HepG2 (cell line): Measurements from ENCODE around the gene SYPL2. TPM values are rescaled to one million over a fixed set of nuclear protein-coding genes. Genes with fewer than 3 reads are reported as not detected.

ENCODE experiments used
- ATAC-seq: fragments of 200-7000 bp; cut with Tn5 transposase; 3 replicates; pipeline ENCODE4 v1.9.1; 2020; ENCODE audit warnings: mild to moderate bottlenecking, moderate library complexity
- BruUV-seq: library from RNA; stranded (reverse); fragments of 400-500 nt; replicated peaks from 2 replicates; lab custom pipeline; 2021; lab: Mats Ljungman, UMichigan
- CTCF ChIA-PET: fragments of 300-600 bp; formaldehyde crosslinking; extraction: SDS; loops from one replicate; lab custom pipeline; 2021; ENCODE audit warnings: low total read pairs, inconsistent platforms, low intra/inter-chr PET ratio; lab: Yijun Ruan, JAX
- POLR2A ChIA-PET: fragments of 350-600 bp; sonication (Branson Sonifier 250); formaldehyde crosslinking; loops from one replicate; lab custom pipeline; 2020; ENCODE audit warnings: antibody characterized with exemption, inconsistent platforms; lab: Yijun Ruan, JAX
- DNase-seq: peaks from one replicate; pipeline ENCODE4 v3.0.0-alpha.2; 2015; ENCODE audit warnings: low spot score
- FAIRE-seq: peaks from 3 replicates; lab custom pipeline; 2011; peaks lifted over from hg19 to GRCh38; lab: Jason Lieb, UNC
- H2AFZ ChIP-seq: one replicate; pipeline ENCODE4 v1.6.1; 2011; ENCODE audit warnings: low read length, inconsistent platforms
- H3K27ac ChIP-seq: fragments of 300-600 bp; 3 replicates; pipeline ENCODE4 v1.8.0; 2011; ENCODE audit warnings: mixed run types, mild to moderate bottlenecking, mixed read lengths, low read length, inconsistent platforms; ENCODE audit not compliant: insufficient read depth; ENCODE audit errors: extremely low read length
- H3K27me3 ChIP-seq, 2 experiments: fragments of 200-600 bp in 1 of 2; 2 replicates in 1 of 2; 3 replicates in 1 of 2; pipeline versions ENCODE4 v1.6.0 to v1.8.0; 2011; ENCODE audit warnings: low read length in 2 of 2, mild to moderate bottlenecking in 2 of 2, moderate library complexity in 2 of 2, inconsistent platforms in 1 of 2; ENCODE audit not compliant: insufficient read depth in 2 of 2, control insufficient read depth in 1 of 2
- H3K36me3 ChIP-seq, 2 experiments: fragments of 200-600 bp in 1 of 2; replicated peaks in 1 of 2; 2 replicates in 1 of 2; 3 replicates in 1 of 2; pipeline versions ENCODE4 v1.5.1 to v1.8.0; 2011; ENCODE audit warnings: low read length in 2 of 2, inconsistent platforms in 1 of 2; ENCODE audit not compliant: insufficient read depth in 2 of 2, control insufficient read depth in 1 of 2
- H3K4me1 ChIP-seq: 2 replicates; pipeline ENCODE4 v1.5.1; 2012; ENCODE audit warnings: low read length, inconsistent platforms; ENCODE audit not compliant: insufficient read depth
- H3K4me2 ChIP-seq: 2 replicates; pipeline ENCODE4 v1.6.0; 2011; ENCODE audit warnings: low read depth, low read length, inconsistent platforms
- H3K4me3 ChIP-seq, 3 experiments: fragments of 200-600 bp in 1 of 3; sonication (generic), shearing (Covaris generic) in 1 of 3; replicated peaks in 1 of 3; 2 replicates each; pipeline ENCODE4 v1.5.1; 2011 to 2016; ENCODE audit warnings: low read length in 3 of 3, inconsistent platforms in 2 of 3, low read depth in 2 of 3, mild to moderate bottlenecking in 2 of 3, control low read depth in 1 of 3, mixed read lengths in 1 of 3; ENCODE audit not compliant: insufficient read depth in 1 of 3
- H3K79me2 ChIP-seq: one replicate; pipeline ENCODE4 v1.6.1; 2011; ENCODE audit warnings: low read length, inconsistent platforms; ENCODE audit not compliant: insufficient read depth
- H3K9ac ChIP-seq: 2 replicates; pipeline ENCODE4 v1.6.0; 2011; ENCODE audit warnings: mild to moderate bottlenecking, low read depth, low read length, inconsistent platforms; ENCODE audit not compliant: insufficient read depth
- H3K9me3 ChIP-seq: 2 replicates; pipeline ENCODE4 v1.5.1; 2012; ENCODE audit warnings: mild to moderate bottlenecking, low read length
- H4K20me1 ChIP-seq: 2 replicates; pipeline ENCODE4 v1.6.0; 2011; ENCODE audit warnings: inconsistent platforms, mild to moderate bottlenecking, low read length, moderate library complexity; ENCODE audit not compliant: insufficient read depth
- ETV5 ChIP-seq: IDR thresholded peaks from 2 replicates; pipeline ENCODE4 v1.6.1; 2018; ENCODE audit warnings: missing biosample characterization, missing genetic modification reagents, inconsistent platforms, borderline replicate concordance
- GTF3A ChIP-seq: sonication (generic); formaldehyde crosslinking; conservative IDR thresholded peaks from 2 replicates; pipeline ENCODE4 v1.4.0; 2020; ENCODE audit warnings: mild to moderate bottlenecking, missing genetic modification reagents
- NKX3-1 ChIP-seq: sonication (generic); formaldehyde crosslinking; IDR thresholded peaks from 2 replicates; pipeline ENCODE4 v1.5.0; 2020; ENCODE audit warnings: missing genetic modification reagents
- PLRG1 ChIP-seq: fragments of 450-650 bp; conservative IDR thresholded peaks from 2 replicates; pipeline ENCODE4 v1.6.1; 2016
- RAD51 ChIP-seq: fragments of 450-650 bp; IDR thresholded peaks from 2 replicates; pipeline ENCODE4 v1.6.1; 2016; ENCODE audit warnings: borderline replicate concordance
- RBFOX2 ChIP-seq: fragments of 200-400 bp; formaldehyde crosslinking; IDR thresholded peaks from 2 replicates; pipeline ENCODE4 v1.6.1; 2017; ENCODE audit warnings: low read depth, mild to moderate bottlenecking, low read length
- RBM39 ChIP-seq: fragments of 200-400 bp; formaldehyde crosslinking; IDR thresholded peaks from one replicate; pipeline ENCODE4 v1.6.1; 2018; ENCODE audit warnings: antibody characterized with exemption, mild to moderate bottlenecking, low read depth, low read length; ENCODE audit not compliant: poor library complexity, severe bottlenecking
- TMF1 ChIP-seq: sonication (generic); formaldehyde crosslinking; IDR thresholded peaks from 2 replicates; pipeline ENCODE4 v1.8.1; 2022; ENCODE audit warnings: low read depth, missing genetic modification reagents
- ZKSCAN1 ChIP-seq: fragments of 150-350 bp; IDR thresholded peaks from 2 replicates; pipeline ENCODE4 v1.6.1; 2014; ENCODE audit warnings: low read length
- ZNF263 ChIP-seq: sonication (generic); formaldehyde crosslinking; IDR thresholded peaks from 2 replicates; pipeline ENCODE4 v1.4.0; 2020; ENCODE audit warnings: missing genetic modification reagents
- ZNF317 ChIP-seq: sonication (generic); formaldehyde crosslinking; IDR thresholded peaks from 2 replicates; pipeline ENCODE4 v1.5.0; 2020; ENCODE audit warnings: mild to moderate bottlenecking, missing genetic modification reagents
- ZNF660 ChIP-seq: sonication (generic); formaldehyde crosslinking; IDR thresholded peaks from 2 replicates; pipeline ENCODE4 v1.5.1; 2020; ENCODE audit warnings: mild to moderate bottlenecking, low read depth, missing genetic modification reagents, borderline replicate concordance
- ZNF784 ChIP-seq: sonication (generic); formaldehyde crosslinking; IDR thresholded peaks from 2 replicates; pipeline ENCODE4 v1.5.1; 2020; ENCODE audit warnings: missing genetic modification reagents, mild to moderate bottlenecking, borderline replicate concordance
- ZSCAN30 ChIP-seq: sonication (generic); formaldehyde crosslinking; IDR thresholded peaks from 2 replicates; pipeline ENCODE4 v1.5.0; 2020; ENCODE audit warnings: mild to moderate bottlenecking, missing genetic modification reagents
- WGBS: methylation state at CpG from one replicate; pipeline ENCODE4 v1.1.6; 2017; ENCODE audit warnings: low lambda C conversion rate; 5-methylcytosine and 5-hydroxymethylcytosine counted together
- in situ Hi-C: cut with HindIII; loops from 2 replicates; pipeline ENCODE4 v1.10.0; 2017; ENCODE audit warnings: low pct_unique_long_range_greater_than_20kb; ENCODE audit not compliant: extremely low pct_ligation_motif_present
- intact Hi-C: fragments of 100-400 bp; cut with micrococcal nuclease; formaldehyde crosslinking; loops from one replicate; pipeline ENCODE4 v1.10.0; 2022; ENCODE audit not compliant: unreplicated experiment
- polyA plus RNA-seq, 8 experiments: library from polyadenylated mRNA; depleted of rRNA in 3 of 8; stranded (reverse) in 7 of 8; unstranded in 1 of 8; fragments of >200 nt; fragmentation: Illumina TruSeq in 4 of 8; extraction: Trizol in 4 of 8; gene quantifications; 2 replicates each; pipeline versions ENCODE4 v1.2.1 to v1.2.3, GENCODE V29; 2011 to 2016; ENCODE audit warnings: low read depth in 4 of 8, missing spikeins in 1 of 8, mixed read lengths in 1 of 8; ENCODE audit not compliant: insufficient read depth in 1 of 8
- total RNA-seq, 5 experiments: library from RNA; depleted of rRNA; stranded (reverse); fragments of >200 nt; fragmentation: Illumina TruSeq; extraction: Trizol; gene quantifications; 2 replicates each; pipeline ENCODE4 v1.2.3, GENCODE V29; 2016; ENCODE audit warnings: low read depth in 1 of 5
- TF ChIP-seq, protein P1 (sequence below): sonication (generic); formaldehyde crosslinking; IDR thresholded peaks from 2 replicates; pipeline ENCODE4 v1.4.0; 2020; ENCODE audit warnings: missing genetic modification reagents

SYPL2 gene
- total and polyA plus RNA-seq, 2 of the 13 experiments (the other 11 are each of a cell fraction or from before 2014, with no cell fraction given), result 0.17 to 0.24 TPM

- no TSS peak for BruUV-seq
- no peaks in the 10 kb centered on the region for H4K20me1 ChIP-seq
- CTCF ChIA-PET, result interaction anchor here (0.7 kb wide), 1 partner anchor 30 kb away, joined by 4 read pairs; no protein-coding TSS in a partner anchor
- FAIRE-seq (no peak), DNase-seq (no peak), ATAC-seq (no peak)
- POLR2A ChIA-PET, result no interaction called here
- no peak overlapping the region for H3K4me3 ChIP-seq
- intact Hi-C loops (no loop called here), in situ Hi-C loops (no loop called here)
- no peak overlapping the region for H3K27ac ChIP-seq
- H3K9ac ChIP-seq, result no peak overlapping the region
- H3K79me2 ChIP-seq, result no peaks in the 10 kb centered on the region
- 0 out of 5 replicates have a peak, but pooled peaks cover 0 to 3% of the 10 kb centered on the region in 2 experiments for H3K27me3 ChIP-seq
- no peak overlapping the region for H2AFZ ChIP-seq
- no peaks in the 10 kb centered on the region for H3K4me1 ChIP-seq
- H3K9me3 ChIP-seq, result no peaks in the 10 kb centered on the region
- H3K36me3 ChIP-seq, result no peaks in the 10 kb centered on the region
- H3K4me2 ChIP-seq, result no peak overlapping the region
- 79% methylated on average over 3 of the region's 3 CpGs for WGBS
- TF ChIP-seq ZNF263 (CRISPR knock-in tag) (no peak), ZKSCAN1 (no peak), ZNF660 (CRISPR knock-in tag) (no peak)
These were observed 36.1 kb downstream of the SYPL2 start for GRCh38 chr1:109502364-109502851.

GRCh38 chr1:109503935-109504334 is 37.6 kb downstream of the SYPL2 start:
- no TSS peak for BruUV-seq
- H3K27ac ChIP-seq, result no peak overlapping the region
- no peaks in the 10 kb centered on the region for H3K79me2 ChIP-seq
- 0 out of 2 replicates have a peak, but pooled peaks cover 2% of the 10 kb centered on the region for H3K4me1 ChIP-seq
- H3K27me3 ChIP-seq, result peaks cover 0 to 3% of the 10 kb centered on the region in 2 experiments; a peak in 1 of 5 replicates
- in situ Hi-C loops (no loop called here), intact Hi-C loops (no loop called here)
- H3K4me2 ChIP-seq, result no peak overlapping the region
- FAIRE-seq (no peak), DNase-seq (no peak), ATAC-seq (no peak)
- H3K4me3 ChIP-seq, result no peak overlapping the region
- H3K9me3 ChIP-seq, result no peaks in the 10 kb centered on the region
- no peaks in the 10 kb centered on the region for H4K20me1 ChIP-seq
- WGBS, result 53% methylated on average over 5 of the region's 5 CpGs
- H3K9ac ChIP-seq, result no peak overlapping the region
- TF ChIP-seq RAD51 (no peak), NKX3-1 (no peak), ZNF317 (CRISPR knock-in tag) (no peak), ZSCAN30 (CRISPR knock-in tag) (no peak), TMF1 (CRISPR knock-in tag) (no peak), GTF3A (no peak), RBFOX2 (no peak), ETV5 (CRISPR knock-in tag) (no peak), RBM39 (no peak), ZNF784 (CRISPR knock-in tag) (no peak), PLRG1 (no peak)
- TF ChIP-seq, protein P1, sequence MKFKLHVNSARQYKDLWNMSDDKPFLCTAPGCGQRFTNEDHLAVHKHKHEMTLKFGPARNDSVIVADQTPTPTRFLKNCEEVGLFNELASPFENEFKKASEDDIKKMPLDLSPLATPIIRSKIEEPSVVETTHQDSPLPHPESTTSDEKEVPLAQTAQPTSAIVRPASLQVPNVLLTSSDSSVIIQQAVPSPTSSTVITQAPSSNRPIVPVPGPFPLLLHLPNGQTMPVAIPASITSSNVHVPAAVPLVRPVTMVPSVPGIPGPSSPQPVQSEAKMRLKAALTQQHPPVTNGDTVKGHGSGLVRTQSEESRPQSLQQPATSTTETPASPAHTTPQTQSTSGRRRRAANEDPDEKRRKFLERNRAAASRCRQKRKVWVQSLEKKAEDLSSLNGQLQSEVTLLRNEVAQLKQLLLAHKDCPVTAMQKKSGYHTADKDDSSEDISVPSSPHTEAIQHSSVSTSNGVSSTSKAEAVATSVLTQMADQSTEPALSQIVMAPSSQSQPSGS (CRISPR knock-in tag), result no peak
- no peaks in the 10 kb centered on the region for H3K36me3 ChIP-seq
- ChIA-PET CTCF (no interaction called here), POLR2A (no interaction called here)
- H2AFZ ChIP-seq, result no peak overlapping the region
